ENCODE data around the gene RNF212. TPM values are rescaled to one million over a fixed set of nuclear protein-coding genes. Genes with fewer than 3 reads are reported as not detected.

The RNF212 gene
- total and polyA plus RNA-seq, 2 donors (not counting 3 experiments of a cell fraction or from before 2014, with no cell fraction given): 2.3 to 2.8 TPM

DNA sequence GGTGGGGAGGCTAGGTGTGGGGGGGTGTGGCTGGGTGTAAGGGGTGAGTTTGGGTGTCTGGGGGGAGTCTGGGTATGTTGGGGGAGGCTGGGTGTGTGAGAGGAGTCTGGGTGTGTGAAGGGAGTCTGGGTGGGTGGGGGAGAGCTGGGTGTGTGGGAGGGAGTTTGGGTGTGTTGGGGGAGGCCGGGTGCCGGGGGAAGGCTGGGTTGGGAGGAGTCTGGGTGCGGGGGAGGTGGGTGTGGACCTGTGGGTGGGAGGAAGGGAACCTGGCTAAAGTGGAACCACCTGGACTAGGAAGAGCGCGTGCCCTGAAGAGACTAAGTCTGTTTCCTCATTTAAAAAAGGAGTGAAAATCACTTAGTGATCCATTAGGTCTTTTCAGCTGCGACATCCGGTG, 40.8 kb upstream of the RNF212 start:
- no peaks in the 10 kb centered on the region for H3K9me3 ChIP-seq (replicated peaks; ENCODE audit: control insufficient read depth, insufficient read depth, low read length)
- no peak overlapping the region for H3K27ac ChIP-seq (ENCODE audit: insufficient read depth, low read depth, low read length)
- no peaks in the 10 kb centered on the region for H3K9me1 ChIP-seq (replicated peaks; ENCODE audit: control insufficient read depth, extremely low read depth, insufficient read depth, low read length)
- no peak for TF ChIP-seq POLR2AphosphoS5 (IDR thresholded peaks at IDR 0.05; ENCODE audit: insufficient read depth, low read depth, low read length)
- no peak for TF ChIP-seq FOS (IDR thresholded peaks at IDR 0.05; ENCODE audit: borderline replicate concordance, insufficient read depth, low read length)
- TF ChIP-seq MYC (IDR thresholded peaks at IDR 0.05; ENCODE audit: low read depth, low read length): no peak
- no peak for TF ChIP-seq POLR2A (IDR thresholded peaks at IDR 0.05; ENCODE audit: low read depth, low read length)
- TF ChIP-seq JUN (IDR thresholded peaks at IDR 0.05; ENCODE audit: borderline replicate concordance, insufficient read depth, insufficient read length, low read depth): no peak
- no peak for TF ChIP-seq EZH2 (IDR thresholded peaks at IDR 0.05; ENCODE audit: borderline replicate concordance, low read depth, low read length, severe bottlenecking)
- TF ChIP-seq GATA2 (IDR thresholded peaks at IDR 0.05; ENCODE audit: insufficient read depth, insufficient read length, low read depth, low read length): no peak
- TF ChIP-seq, protein P1, sequence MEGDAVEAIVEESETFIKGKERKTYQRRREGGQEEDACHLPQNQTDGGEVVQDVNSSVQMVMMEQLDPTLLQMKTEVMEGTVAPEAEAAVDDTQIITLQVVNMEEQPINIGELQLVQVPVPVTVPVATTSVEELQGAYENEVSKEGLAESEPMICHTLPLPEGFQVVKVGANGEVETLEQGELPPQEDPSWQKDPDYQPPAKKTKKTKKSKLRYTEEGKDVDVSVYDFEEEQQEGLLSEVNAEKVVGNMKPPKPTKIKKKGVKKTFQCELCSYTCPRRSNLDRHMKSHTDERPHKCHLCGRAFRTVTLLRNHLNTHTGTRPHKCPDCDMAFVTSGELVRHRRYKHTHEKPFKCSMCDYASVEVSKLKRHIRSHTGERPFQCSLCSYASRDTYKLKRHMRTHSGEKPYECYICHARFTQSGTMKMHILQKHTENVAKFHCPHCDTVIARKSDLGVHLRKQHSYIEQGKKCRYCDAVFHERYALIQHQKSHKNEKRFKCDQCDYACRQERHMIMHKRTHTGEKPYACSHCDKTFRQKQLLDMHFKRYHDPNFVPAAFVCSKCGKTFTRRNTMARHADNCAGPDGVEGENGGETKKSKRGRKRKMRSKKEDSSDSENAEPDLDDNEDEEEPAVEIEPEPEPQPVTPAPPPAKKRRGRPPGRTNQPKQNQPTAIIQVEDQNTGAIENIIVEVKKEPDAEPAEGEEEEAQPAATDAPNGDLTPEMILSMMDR (IDR thresholded peaks at IDR 0.05; ENCODE audit: extremely low read depth in 1 of 2, insufficient read depth in 1 of 2, low read depth in 1 of 2, low read length in 2 of 2): no peak
- TF ChIP-seq MAX (IDR thresholded peaks at IDR 0.05; ENCODE audit: insufficient read depth, insufficient read length): no peak
- no peaks in the 10 kb centered on the region for H3K4me1 ChIP-seq (ENCODE audit: control insufficient read depth, extremely low read depth, insufficient read depth, low read length)
- intact Hi-C loops (cut with micrococcal nuclease) (no loop called here), dilution Hi-C loops (cut with MboI; ENCODE audit: extremely low pct_ligation_motif_present, low sequenced_read_pairs) (no loop called here)
- POLR2A ChIA-PET: no interaction called here
- CTCF ChIA-PET: no interaction called here
- H3K79me2 ChIP-seq (ENCODE audit: control insufficient read depth, insufficient read depth, low read length): no peaks in the 10 kb centered on the region
- no peak for DNase-seq (ENCODE audit: low read depth, low spot score)
- BruUV-seq (replicated peaks): no TSS peak
- H3K27me3 ChIP-seq (ENCODE audit: control insufficient read depth in 2 of 2, insufficient read depth in 2 of 2, low read length in 2 of 2): no peaks in the 10 kb centered on the region
- no peak overlapping the region for H2AFZ ChIP-seq (ENCODE audit: low read depth, low read length)
- H3K9ac ChIP-seq (replicated peaks; ENCODE audit: extremely low read depth, insufficient read depth, low read length): no peak overlapping the region
- FAIRE-seq: no peak
- H3K4me3 ChIP-seq (replicated peaks in 1 of 3; ENCODE audit: insufficient read depth in 1 of 3, low read depth in 1 of 3, low read length in 3 of 3): no peak overlapping the region
- no peak overlapping the region for H3K4me2 ChIP-seq (ENCODE audit: insufficient read depth, low read length)
- no peaks in the 10 kb centered on the region for H4K20me1 ChIP-seq (replicated peaks; ENCODE audit: control insufficient read depth, extremely low read depth, insufficient read depth, low read length)
- no peaks in the 10 kb centered on the region for H3K36me3 ChIP-seq (ENCODE audit: control insufficient read depth in 2 of 2, extremely low read depth in 1 of 2, insufficient read depth in 2 of 2, low read length in 2 of 2)
